Smooth muscle cell of bladder (primary cell): Measurements from ENCODE around the gene AGBL5. TPM values are rescaled to one million over a fixed set of nuclear protein-coding genes. Genes with fewer than 3 reads are reported as not detected.

ENCODE experiments used
- total RNA-seq: library from RNA; depleted of rRNA; stranded (reverse); fragments of >200 nt; gene quantifications from 2 replicates; pipeline ENCODE4 v1.2.3, GENCODE V29; 2014

AGBL5 gene
- 20.9 and 25.4 TPM in 2 replicates for total RNA-seq

GRCh38 chr2:27050996-27051901, at the start of gene AGBL5:
AGBL5 (plus strand) TSS chr2:27051668; CDS start chr2:27052959, 1,291 bp downstream.

GRCh38 chr2:27032495-27033252, 18.8 kb upstream of the AGBL5 start, which contains the start of gene TMEM214:
TMEM214 (plus strand) TSS chr2:27032965; CDS start chr2:27033016, 51 bp downstream.

GRCh38 chr2:27071277-27071989, 20.0 kb downstream of the AGBL5 start, which contains the start of gene OST4:
OST4 (minus strand) TSS chr2:27071654.

GRCh38 chr2:27078267-27079194, 27.1 kb downstream of the AGBL5 start, which contains the start of gene EMILIN1:
EMILIN1 (plus strand) TSS chr2:27078615; CDS start chr2:27079066, 451 bp downstream.

GRCh38 chr2:27086724-27087593, 35.5 kb downstream of the AGBL5 start, which contains the start of gene KHK:
KHK (plus strand) TSS chr2:27086772; CDS start chr2:27087260, 488 bp downstream.

GRCh38 chr2:27118525-27119329, 67.3 kb downstream of the AGBL5 start, which contains the start of gene CGREF1:
CGREF1 (minus strand) TSS chr2:27119128; CDS start chr2:27104366, 14,762 bp downstream.

Other genes starting within 250 kb of the AGBL5 start
- not detected in 2 replicates for gene DPYSL5, start 203.5 kb upstream of the AGBL5 start, total RNA-seq
- 3.1 and 3.3 TPM in 2 replicates for gene MAPRE3, start 81.0 kb upstream of the AGBL5 start, total RNA-seq
- gene TMEM214, start 18.7 kb upstream of the AGBL5 start, total RNA-seq, result 31.6 and 33.6 TPM in 2 replicates
- 670 and 734 TPM in 2 replicates for gene OST4, start 20.0 kb downstream of the AGBL5 start, total RNA-seq
- 203 and 242 TPM in 2 replicates for gene EMILIN1, start 26.9 kb downstream of the AGBL5 start, total RNA-seq
- gene KHK, start 35.1 kb downstream of the AGBL5 start, total RNA-seq, result 0.43 and 0.55 TPM in 2 replicates
- 7.0 and 8.2 TPM in 2 replicates for gene CGREF1, start 67.5 kb downstream of the AGBL5 start, total RNA-seq
- not detected in 2 replicates for gene ABHD1, start 72.1 kb downstream of the AGBL5 start, total RNA-seq
- gene PREB, start 83.0 kb downstream of the AGBL5 start, total RNA-seq, result 49.1 and 56.2 TPM in 2 replicates
- gene PRR30, start 87.7 kb downstream of the AGBL5 start, total RNA-seq, result not detected in 2 replicates
- gene TCF23, start 97.3 kb downstream of the AGBL5 start, total RNA-seq, result not detected in 2 replicates
- 247 and 248 TPM in 2 replicates for gene ATRAID, start 160.4 kb downstream of the AGBL5 start, total RNA-seq
- 11.5 and 14.7 TPM in 2 replicates for gene SLC5A6, start 160.6 kb downstream of the AGBL5 start, total RNA-seq
- 19.6 and 28.0 TPM in 2 replicates for gene CAD, start 165.7 kb downstream of the AGBL5 start, total RNA-seq
- gene SLC30A3, start 211.4 kb downstream of the AGBL5 start, total RNA-seq, result under 0.01 TPM in 1 of 2 replicates, not detected in the other
- gene DNAJC5G, start 223.8 kb downstream of the AGBL5 start, total RNA-seq, result not detected in 2 replicates
- gene TRIM54, start 230.8 kb downstream of the AGBL5 start, total RNA-seq, result 0.14 TPM in 1 of 2 replicates, not detected in the other